ENCODE data around the gene COG3. TPM values are rescaled to one million over a fixed set of nuclear protein-coding genes. Genes with fewer than 3 reads are reported as not detected.
A peak's percentile ranks its signal among the peaks of the same experiment; 100 is the strongest.

COG3 gene
- total RNA-seq, 1 donor from 2014 or later: 23.8 TPM

GRCh38 chr13:45506811-45507210, 42.1 kb downstream of the COG3 start:
- no peaks in the 10 kb centered on the region for H3K27me3 Mint-ChIP-seq (ENCODE audit: low read depth)

GRCh38 chr13:45508776-45509175, 44.0 kb downstream of the COG3 start:
- no peaks in the 10 kb centered on the region for H3K27me3 Mint-ChIP-seq (ENCODE audit: low read depth)
- no peak for DNase-seq (ENCODE audit: low spot score)
- no peaks in the 10 kb centered on the region for H3K9me3 Mint-ChIP-seq (ENCODE audit: low read depth)
- TF ChIP-seq CTCF (IDR thresholded peaks at IDR 0.05): no peak
- H3K36me3 Mint-ChIP-seq (ENCODE audit: low read depth): peaks cover 23% of the 10 kb centered on the region
- H3K27ac Mint-ChIP-seq (ENCODE audit: unreplicated experiment): no peak overlapping the region
- no peak overlapping the region for H3K4me3 Mint-ChIP-seq (ENCODE audit: unreplicated experiment)
- peaks cover 16% of the 10 kb centered on the region for H3K4me1 Mint-ChIP-seq (ENCODE audit: low read depth)

More at GRCh38 chr13:45506811-45507210, 42.1 kb downstream of the COG3 start:
- no peaks in the 10 kb centered on the region for H3K9me3 Mint-ChIP-seq (ENCODE audit: low read depth)
- TF ChIP-seq CTCF (IDR thresholded peaks at IDR 0.05): no peak
- peaks cover 26% of the 10 kb centered on the region for H3K36me3 Mint-ChIP-seq (ENCODE audit: low read depth)
- H3K4me3 Mint-ChIP-seq (ENCODE audit: unreplicated experiment): no peak overlapping the region
- no peak for DNase-seq (ENCODE audit: low spot score)
- H3K4me1 Mint-ChIP-seq (ENCODE audit: low read depth): peaks cover 22% of the 10 kb centered on the region
- peak overlapping the region; percentile 66 for H3K27ac Mint-ChIP-seq (ENCODE audit: unreplicated experiment)

- H3K36me3 Mint-ChIP-seq (ENCODE audit: low read depth): peaks cover 21% of the 10 kb centered on the region
- no peaks in the 10 kb centered on the region for H3K27me3 Mint-ChIP-seq (ENCODE audit: low read depth)
- H3K4me1 Mint-ChIP-seq (ENCODE audit: low read depth): peaks cover 16% of the 10 kb centered on the region
- DNase-seq (ENCODE audit: low spot score): no peak
- H3K4me3 Mint-ChIP-seq (ENCODE audit: unreplicated experiment): no peak overlapping the region
- no peak overlapping the region for H3K27ac Mint-ChIP-seq (ENCODE audit: unreplicated experiment)
- no peak for TF ChIP-seq CTCF (IDR thresholded peaks at IDR 0.05)
- no peaks in the 10 kb centered on the region for H3K9me3 Mint-ChIP-seq (ENCODE audit: low read depth)
Observed at GRCh38 chr13:45510672-45511071, 45.9 kb downstream of the COG3 start.

- Mint-ChIP-seq H3K27ac (ENCODE audit: unreplicated experiment) (peak overlapping the region; percentile 53), H3K4me1 (ENCODE audit: low read depth) (peaks cover 14% of the 10 kb centered on the region), H3K27me3 (ENCODE audit: low read depth) (no peaks in the 10 kb centered on the region), H3K4me3 (ENCODE audit: unreplicated experiment) (no peak overlapping the region), H3K36me3 (ENCODE audit: low read depth) (peaks cover 19% of the 10 kb centered on the region), H3K9me3 (ENCODE audit: low read depth) (no peaks in the 10 kb centered on the region)
- no peak for DNase-seq (ENCODE audit: low spot score)
- TF ChIP-seq CTCF (IDR thresholded peaks at IDR 0.05): peak; percentile 93
Observed at GRCh38 chr13:45511310-45512097, 46.8 kb downstream of the COG3 start.

- H3K27ac Mint-ChIP-seq (ENCODE audit: unreplicated experiment): peak overlapping the region; percentile 53
- peaks cover 17% of the 10 kb centered on the region for H3K36me3 Mint-ChIP-seq (ENCODE audit: low read depth)
- peaks cover 10% of the 10 kb centered on the region for H3K4me1 Mint-ChIP-seq (ENCODE audit: low read depth)
- DNase-seq (ENCODE audit: low spot score): no peak
- no peak for TF ChIP-seq CTCF (IDR thresholded peaks at IDR 0.05)
- H3K4me3 Mint-ChIP-seq (ENCODE audit: unreplicated experiment): no peak overlapping the region
- H3K27me3 Mint-ChIP-seq (ENCODE audit: low read depth): no peaks in the 10 kb centered on the region
- no peaks in the 10 kb centered on the region for H3K9me3 Mint-ChIP-seq (ENCODE audit: low read depth)
Observed at GRCh38 chr13:45512098-45512496, 47.4 kb downstream of the COG3 start.
